Liver (tissue), 9 donors: ENCODE results near the gene NIPSNAP2. TPM values are rescaled to one million over a fixed set of nuclear protein-coding genes. Genes with fewer than 3 reads are reported as not detected.

ENCODE experiments used
- DNase-seq: peaks from one replicate; pipeline ENCODE4 v3.0.0-alpha.2; 2017; ENCODE audit warnings: low spot score
- H3K27ac ChIP-seq, 2 donors: one replicate each; pipeline ENCODE4 v1.7.0; 2013; ENCODE audit warnings: inconsistent platforms in 2 of 2, low read length in 2 of 2, control low read depth in 1 of 2, low read depth in 1 of 2, mild to moderate bottlenecking in 1 of 2
- H3K27me3 ChIP-seq, 4 donors: one replicate each; pipeline versions ENCODE4 v1.6.1 to v1.7.0; 2013; ENCODE audit warnings: low read length in 3 of 4, inconsistent platforms in 1 of 4, mild to moderate bottlenecking in 1 of 4, moderate library complexity in 1 of 4; ENCODE audit not compliant: control insufficient read depth in 4 of 4, insufficient read depth in 4 of 4
- H3K36me3 ChIP-seq, 4 donors: one replicate each; pipeline versions ENCODE4 v1.6.1 to v1.7.0; 2013; ENCODE audit warnings: low read length in 3 of 4, mild to moderate bottlenecking in 3 of 4, low read depth in 1 of 4, moderate library complexity in 1 of 4; ENCODE audit not compliant: control insufficient read depth in 4 of 4, insufficient read depth in 3 of 4
- H3K4me1 ChIP-seq, 4 donors: one replicate each; pipeline versions ENCODE4 v1.6.1 to v1.7.0; 2013; ENCODE audit warnings: low read length in 3 of 4, mild to moderate bottlenecking in 3 of 4, moderate library complexity in 1 of 4; ENCODE audit not compliant: control insufficient read depth in 4 of 4, insufficient read depth in 4 of 4
- H3K4me3 ChIP-seq, 3 donors: one replicate each; pipeline versions ENCODE4 v1.6.1 to v1.7.0; 2013; ENCODE audit warnings: low read length in 3 of 3, control low read depth in 1 of 3, low read depth in 1 of 3, mild to moderate bottlenecking in 1 of 3
- H3K9ac ChIP-seq, 2 donors: one replicate each; pipeline ENCODE4 v1.7.0; 2013; ENCODE audit warnings: low read length in 2 of 2, mild to moderate bottlenecking in 2 of 2, moderate library complexity in 2 of 2, control low read depth in 1 of 2, low read depth in 1 of 2
- H3K9me3 ChIP-seq, 4 donors: one replicate each; pipeline versions ENCODE4 v1.6.1 to v1.7.0; 2013; ENCODE audit warnings: low read length in 3 of 4; ENCODE audit not compliant: control insufficient read depth in 4 of 4
- ATF3 ChIP-seq: IDR thresholded peaks from 2 replicates; pipeline ENCODE4 v1.6.1; 2016; ENCODE audit warnings: antibody characterized with exemption
- CTCF ChIP-seq: fragments of 150-350 bp; IDR thresholded peaks from 2 replicates; pipeline ENCODE4 v1.5.1; 2017; ENCODE audit warnings: improper control_type of control experiment, low read depth, low read length; ENCODE audit not compliant: missing input control
- EGR1 ChIP-seq, 2 donors: IDR thresholded peaks; 2 replicates each; pipeline ENCODE4 v1.6.1; 2016 to 2018; ENCODE audit warnings: antibody characterized with exemption in 2 of 2, low read depth in 2 of 2
- FOXA1 ChIP-seq: IDR thresholded peaks from 2 replicates; pipeline ENCODE4 v1.6.1; 2016; ENCODE audit warnings: antibody characterized with exemption
- FOXA2 ChIP-seq: IDR thresholded peaks from 2 replicates; pipeline ENCODE4 v1.6.1; 2016; ENCODE audit warnings: antibody characterized with exemption
- GABPA ChIP-seq, 2 donors: IDR thresholded peaks in 1 of 2; conservative IDR thresholded peaks in 1 of 2; 2 replicates each; pipeline ENCODE4 v1.6.1; 2016; ENCODE audit warnings: antibody characterized with exemption in 2 of 2, mild to moderate bottlenecking in 1 of 2, moderate library complexity in 1 of 2
- HNF4A ChIP-seq, 2 donors: conservative IDR thresholded peaks; 2 replicates each; pipeline ENCODE4 v1.6.1; 2016; ENCODE audit warnings: antibody characterized with exemption in 2 of 2, mild to moderate bottlenecking in 2 of 2
- HNF4G ChIP-seq: IDR thresholded peaks from 2 replicates; pipeline ENCODE4 v1.6.1; 2016; ENCODE audit warnings: antibody characterized with exemption
- MAX ChIP-seq: IDR thresholded peaks from 2 replicates; pipeline ENCODE4 v1.6.1; 2016; ENCODE audit warnings: antibody characterized with exemption
- NR2F2 ChIP-seq: IDR thresholded peaks from 2 replicates; pipeline ENCODE4 v1.6.1; 2016; ENCODE audit warnings: antibody characterized with exemption
- RAD21 ChIP-seq, 2 donors: IDR thresholded peaks; 2 replicates each; pipeline ENCODE4 v1.6.1; 2016; ENCODE audit warnings: antibody characterized with exemption in 2 of 2, mild to moderate bottlenecking in 2 of 2
- RXRA ChIP-seq, 2 donors: IDR thresholded peaks; 2 replicates each; pipeline ENCODE4 v1.6.1; 2017 to 2018; ENCODE audit warnings: antibody characterized with exemption in 2 of 2, mild to moderate bottlenecking in 1 of 2
- SP1 ChIP-seq: IDR thresholded peaks from 2 replicates; pipeline ENCODE4 v1.6.1; 2018; ENCODE audit warnings: antibody characterized with exemption, mild to moderate bottlenecking
- TAF1 ChIP-seq: conservative IDR thresholded peaks from 2 replicates; pipeline ENCODE4 v1.6.1; 2016; ENCODE audit warnings: antibody characterized with exemption, mild to moderate bottlenecking
- YY1 ChIP-seq: IDR thresholded peaks from 2 replicates; pipeline ENCODE4 v1.6.1; 2016; ENCODE audit warnings: antibody characterized with exemption, mild to moderate bottlenecking
- ZBTB33 ChIP-seq: IDR thresholded peaks from 2 replicates; pipeline ENCODE4 v1.6.1; 2016; ENCODE audit warnings: antibody characterized with exemption
- WGBS: extraction: QIAGEN DNeasy Blood & Tissue Kit; methylation state at CpG from one replicate; pipeline ENCODE4 v1.1.7; 2013; 5-methylcytosine and 5-hydroxymethylcytosine counted together
- polyA plus RNA-seq, 2 donors: library from polyadenylated mRNA; stranded (reverse) in 1 of 2; unstranded in 1 of 2; fragments of 200-250 nt in 1 of 2; fragments of >200 nt in 1 of 2; fragmentation: Nextera tagmentation in 1 of 2; extraction: Ambion mirVana in 1 of 2; gene quantifications; one replicate each; pipeline versions ENCODE4 v1.2.1 to v1.2.3, GENCODE V29; 2013 to 2015
- total RNA-seq, 2 donors: library from RNA; depleted of rRNA; stranded (reverse); fragments of >200 nt; gene quantifications; one replicate each; pipeline ENCODE4 v1.2.3, GENCODE V29; 2014
- donor health status: healthy.
- donor health status: healthy.
- donor health status: healthy.
- donor health status: healthy.
- donor health status: healthy.

The NIPSNAP2 gene
- total RNA-seq: 10 to 100 TPM; 11.6 to 20.4 TPM
- polyA plus RNA-seq: 10 to 100 TPM in 1 of 2 donors, 1 to 10 TPM in 1; 6.0 to 11.9 TPM

GRCh38 chr7:55964261-55965099 lies at the start of gene NIPSNAP2:
Gene NIPSNAP2 (plus strand): TSS chr7:55964585. CDS start chr7:55964610, 25 bp downstream.
- peak within 1 kb of the TSS; percentile 89 to 95 for H3K27ac ChIP-seq
- DNase-seq: peak; percentile 82
- H3K9ac ChIP-seq: peak within 1 kb of the TSS; percentile 36 to 88
- peaks cover 0 to 19% (median 13%) of the 10 kb centered on the region in 4 donors for H3K4me1 ChIP-seq
- no peaks in the 10 kb centered on the region for H3K27me3 ChIP-seq
- WGBS: under 1% methylated on average over 105 of the region's 105 CpGs
- H3K36me3 ChIP-seq: peaks cover 0 to 3% (median 0%) of the 10 kb centered on the region in 4 donors
- H3K4me3 ChIP-seq: peak within 1 kb of the TSS; percentile 66 to 93 (median 79)
- H3K9me3 ChIP-seq: no peaks in the 10 kb centered on the region
- TF ChIP-seq EGR1 (IDR thresholded peaks at IDR 0.05; ENCODE audit: low read depth in 2 of 2) (no peak), ZBTB33 (no peak), TAF1 (peak; percentile 29), FOXA1 (no peak), CTCF (peak; percentile 78), YY1 (peak; percentile 15), RAD21 (IDR thresholded peaks at IDR 0.05) (peak in 1 of 2 donors; percentile 26), HNF4A (conservative IDR thresholded peaks at IDR 0.05) (peak in 1 of 2 donors; percentile 41)

- H3K4me3 ChIP-seq: no peak overlapping the region
- TF ChIP-seq FOXA2 (no peak), MAX (no peak), HNF4A (conservative IDR thresholded peaks at IDR 0.05) (no peak), TAF1 (no peak), NR2F2 (no peak), ATF3 (no peak), SP1 (no peak), RAD21 (IDR thresholded peaks at IDR 0.05) (no peak), HNF4G (no peak), RXRA (IDR thresholded peaks at IDR 0.05) (no peak), CTCF (no peak), GABPA (IDR thresholded peaks at IDR 0.05 in 1 of 2, conservative IDR thresholded peaks at IDR 0.05 in 1 of 2) (no peak), YY1 (no peak)
- H3K4me1 ChIP-seq: no peaks in the 10 kb centered on the region
- DNase-seq: no peak
- H3K27ac ChIP-seq: no peak overlapping the region
- H3K36me3 ChIP-seq: peaks cover 2 to 8% (median 5%) of the 10 kb centered on the region in 4 donors
- WGBS: 95% methylated on average over 1 of the region's 1 CpG
- no peaks in the 10 kb centered on the region for H3K27me3 ChIP-seq
- peaks cover 0 to 4% (median under 1%) of the 10 kb centered on the region in 4 donors for H3K9me3 ChIP-seq
- H3K9ac ChIP-seq: no peak overlapping the region
Measured at GRCh38 chr7:55917771-55918170, 46.6 kb upstream of the NIPSNAP2 start.
